HCT116 (cell line): ENCODE data around the gene RBM47. TPM values are rescaled to one million over a fixed set of nuclear protein-coding genes. Genes with fewer than 3 reads are reported as not detected.
A peak's percentile ranks its signal among the peaks of the same experiment; 100 is the strongest.

Experiments
- ATAC-seq: fragments of 200-7000 bp; cut with Tn5 transposase; 2 replicates; pipeline ENCODE4 v1.9.1; 2020; ENCODE audit warnings: mild to moderate bottlenecking, moderate library complexity
- BruUV-seq: library from RNA; stranded (reverse); fragments of 400-500 nt; replicated peaks from 2 replicates; lab custom pipeline; 2021; lab: Mats Ljungman, UMichigan
- CTCF ChIA-PET: fragments of 300-600 bp; sonication (Branson Sonifier 250); formaldehyde crosslinking; loops from one replicate; lab custom pipeline; 2021; ENCODE audit warnings: antibody characterized with exemption; lab: Charles Lee
- POLR2A ChIA-PET: fragments of 300-600, 350-600 bp; sonication (Branson Sonifier 250); formaldehyde crosslinking; loops from one replicate; lab custom pipeline; 2021; ENCODE audit warnings: antibody characterized with exemption; lab: Charles Lee
- RAD21 ChIA-PET, 2 experiments: fragments of 300-600 bp; sonication (Branson Sonifier 250); formaldehyde crosslinking; loops; one replicate each; lab custom pipeline; 2023; ENCODE audit warnings: low total read pairs in 2 of 2; ENCODE audit not compliant: uncharacterized antibody in 2 of 2, unreplicated experiment in 2 of 2, low non-redundant PET in 1 of 2; lab: Charles Lee
- DNase-seq: peaks from one replicate; pipeline ENCODE4 v3.0.0-alpha.2; 2010; ENCODE audit warnings: low read depth, low spot score
- H2AFZ ChIP-seq: fragments of 200-600 bp; shearing (Covaris generic), sonication (generic); 2 replicates; pipeline ENCODE4 v1.6.1; 2017; ENCODE audit warnings: low read depth, mixed run types, mixed read lengths, antibody characterized with exemption, low read length; ENCODE audit not compliant: poor library complexity, severe bottlenecking
- H3K27ac ChIP-seq: 2 replicates; pipeline ENCODE4 v1.5.1; 2012; ENCODE audit warnings: low read depth, low read length
- H3K27me3 ChIP-seq: fragments of 200-600 bp; sonication (generic); 2 replicates; pipeline ENCODE4 v1.6.1; 2016; ENCODE audit warnings: mixed run types, low read length, mixed read lengths; ENCODE audit not compliant: insufficient read depth
- H3K36me3 ChIP-seq, 2 experiments: fragments of 200-500 bp in 1 of 2; fragments of 200-600 bp in 1 of 2; sonication (Bioruptor generic) in 1 of 2; sonication (generic) in 1 of 2; 2 replicates each; pipeline versions ENCODE4 v1.5.1 to v1.6.1; 2014 to 2016; ENCODE audit warnings: low read length in 2 of 2, inconsistent platforms in 1 of 2, mixed read lengths in 1 of 2, mixed run types in 1 of 2; ENCODE audit not compliant: insufficient read depth in 2 of 2, control insufficient read depth in 1 of 2
- H3K4me1 ChIP-seq, 2 experiments: fragments of 200-600 bp in 1 of 2; sonication (generic) in 1 of 2; 2 replicates each; pipeline versions ENCODE4 v1.5.1 to v1.6.1; 2012 to 2017; ENCODE audit warnings: low read length in 2 of 2, inconsistent platforms in 1 of 2, mild to moderate bottlenecking in 1 of 2, mixed read lengths in 1 of 2, mixed run types in 1 of 2, moderate library complexity in 1 of 2; ENCODE audit not compliant: insufficient read depth in 2 of 2, control insufficient read depth in 1 of 2
- H3K4me2 ChIP-seq: fragments of 200-600 bp; sonication (generic); 2 replicates; pipeline ENCODE4 v1.6.1; 2017; ENCODE audit warnings: mixed run types, low read length, mixed read lengths
- H3K4me3 ChIP-seq, 2 experiments: fragments of 200-600 bp in 1 of 2; sonication (generic) in 1 of 2; replicated peaks in 1 of 2; 2 replicates each; pipeline ENCODE4 v1.5.1; 2011 to 2016; ENCODE audit warnings: low read length in 2 of 2, control low read depth in 1 of 2, low read depth in 1 of 2, mild to moderate bottlenecking in 1 of 2, mixed read lengths in 1 of 2, mixed run types in 1 of 2
- H3K79me2 ChIP-seq: fragments of 200-600 bp; sonication (generic); 2 replicates; pipeline ENCODE4 v1.6.1; 2017; ENCODE audit warnings: mild to moderate bottlenecking, mixed run types, low read length, moderate library complexity, mixed read lengths; ENCODE audit not compliant: insufficient read depth
- H3K9ac ChIP-seq: fragments of 200-600 bp; sonication (generic); 2 replicates; pipeline ENCODE4 v1.6.1; 2016; ENCODE audit warnings: low read length, mixed read lengths
- H3K9me2 ChIP-seq: fragments of 200-600 bp; sonication (generic), shearing (Covaris generic); 2 replicates; pipeline ENCODE4 v1.6.1; 2017; ENCODE audit warnings: mixed run types, mild to moderate bottlenecking, moderate library complexity; ENCODE audit not compliant: insufficient read depth
- H3K9me3 ChIP-seq, 2 experiments: fragments of 200-500 bp in 1 of 2; fragments of 200-600 bp in 1 of 2; sonication (Bioruptor generic) in 1 of 2; sonication (generic) in 1 of 2; 2 replicates each; pipeline ENCODE4 v1.6.1; 2014 to 2017; ENCODE audit warnings: low read length in 2 of 2, mixed read lengths in 2 of 2, inconsistent platforms in 1 of 2, low read depth in 1 of 2, mild to moderate bottlenecking in 1 of 2, mixed run types in 1 of 2, moderate library complexity in 1 of 2; ENCODE audit not compliant: control insufficient read depth in 1 of 2, insufficient read depth in 1 of 2
- H4K20me1 ChIP-seq: fragments of 200-600 bp; sonication (generic), shearing (Covaris generic); 2 replicates; pipeline ENCODE4 v1.6.1; 2017; ENCODE audit warnings: mixed run types, mild to moderate bottlenecking, moderate library complexity; ENCODE audit not compliant: insufficient read depth
- ATF3 ChIP-seq: IDR thresholded peaks from 2 replicates; pipeline ENCODE4 v1.6.1; 2012
- CBX3 ChIP-seq: IDR thresholded peaks from 2 replicates; pipeline ENCODE4 v1.6.1; 2012; ENCODE audit warnings: low read depth
- CEBPB ChIP-seq: IDR thresholded peaks from 2 replicates; pipeline ENCODE4 v1.6.1; 2012; ENCODE audit warnings: low read depth
- CTCF ChIP-seq, 3 experiments: fragments of 200-600 bp in 1 of 3; sonication (generic) in 1 of 3; IDR thresholded peaks in 2 of 3; conservative IDR thresholded peaks in 1 of 3; 2 replicates each; pipeline ENCODE4 v1.5.1; 2012 to 2017; ENCODE audit warnings: low read depth in 2 of 3, low read length in 2 of 3, antibody characterized with exemption in 1 of 3, borderline replicate concordance in 1 of 3, control low read depth in 1 of 3, mild to moderate bottlenecking in 1 of 3, mixed read lengths in 1 of 3, mixed run types in 1 of 3, moderate library complexity in 1 of 3; ENCODE audit not compliant: insufficient read depth in 1 of 3
- ELF1 ChIP-seq: IDR thresholded peaks from 2 replicates; pipeline ENCODE4 v1.6.1; 2012; ENCODE audit warnings: low read depth, borderline replicate concordance
- EZH2phosphoT487 ChIP-seq: fragments of 200-600 bp; IDR thresholded peaks from 2 replicates; pipeline ENCODE4 v1.6.1; 2018; ENCODE audit warnings: antibody characterized with exemption, borderline replicate concordance
- JUND ChIP-seq: IDR thresholded peaks from 2 replicates; pipeline ENCODE4 v1.6.1; 2012
- MAX ChIP-seq: IDR thresholded peaks from 2 replicates; pipeline ENCODE4 v1.6.1; 2012
- POLR2A ChIP-seq: IDR thresholded peaks from 2 replicates; pipeline ENCODE4 v1.7.0; 2011; ENCODE audit warnings: borderline replicate concordance; ENCODE audit not compliant: insufficient read depth, insufficient read length; ENCODE audit errors: extremely low read depth
- POLR2AphosphoS5 ChIP-seq: IDR thresholded peaks from 2 replicates; pipeline ENCODE4 v1.6.1; 2011; ENCODE audit warnings: mild to moderate bottlenecking, low read depth, low read length, moderate library complexity
- RAD21 ChIP-seq: IDR thresholded peaks from 2 replicates; pipeline ENCODE4 v1.6.1; 2012; ENCODE audit warnings: low read depth, mild to moderate bottlenecking
- REST ChIP-seq: IDR thresholded peaks from 2 replicates; pipeline ENCODE4 v1.6.1; 2012; ENCODE audit warnings: low read depth
- SP1 ChIP-seq: IDR thresholded peaks from 2 replicates; pipeline ENCODE4 v1.6.1; 2012; ENCODE audit warnings: low read depth
- SRF ChIP-seq: IDR thresholded peaks from 2 replicates; pipeline ENCODE4 v1.6.1; 2012; ENCODE audit warnings: low read depth
- YY1 ChIP-seq: IDR thresholded peaks from 2 replicates; pipeline ENCODE4 v1.6.1; 2011; ENCODE audit warnings: low read length, low read depth, moderate library complexity, mild to moderate bottlenecking; ENCODE audit not compliant: insufficient replicate concordance; ENCODE audit errors: extremely low read depth
- ZFX ChIP-seq: fragments of 450-650 bp; IDR thresholded peaks from 2 replicates; pipeline ENCODE4 v1.6.1; 2017
- ZNF274 ChIP-seq: fragments of 200-500 bp; sonication (Bioruptor generic); IDR thresholded peaks from 2 replicates; pipeline ENCODE4 v1.6.1; 2014; ENCODE audit warnings: mild to moderate bottlenecking, low read depth, low read length, inconsistent platforms
- intact Hi-C: fragments of 100-400 bp; cut with micrococcal nuclease; formaldehyde crosslinking; loops from 2 replicates; pipeline ENCODE4 v1.10.0; 2022
- total RNA-seq: library from RNA; stranded (reverse); gene quantifications from one replicate; pipeline ENCODE4 v1.2.1, GENCODE V29; 2021; ENCODE audit not compliant: unreplicated experiment

RBM47 gene
- total RNA-seq, 1 experiment from 2014 or later = 22.2 TPM

- Histone ChIP-seq H3K4me1 (peaks cover 16 to 24% of the 10 kb centered on the region in 2 experiments), H3K79me2 (no peaks in the 10 kb centered on the region), H3K9me3 (no peaks in the 10 kb centered on the region), H3K27me3 (no peaks in the 10 kb centered on the region), H3K4me2 (peak overlapping the region; percentile 53), H3K4me3 (no peak overlapping the region), H3K9me2 (no peaks in the 10 kb centered on the region), H3K27ac (no peak overlapping the region), H3K9ac (no peak overlapping the region), H2AFZ (no peak overlapping the region), H3K36me3 (no peaks in the 10 kb centered on the region), H4K20me1 (no peaks in the 10 kb centered on the region)
- ChIA-PET RAD21 (interaction anchor here in 1 of 2 experiments (0.6 kb wide), 1 partner anchor 1415 kb away, joined by 4 read pairs; no protein-coding TSS in a partner anchor), POLR2A (no interaction called here), CTCF (no interaction called here)
- TF ChIP-seq ZNF274 (no peak), SRF (no peak), RAD21 (no peak), REST (no peak), CBX3 (no peak), CTCF (IDR thresholded peaks at IDR 0.05 in 2 of 3, conservative IDR thresholded peaks at IDR 0.05 in 1 of 3; ENCODE audit: borderline replicate concordance in 1 of 3, insufficient read depth in 1 of 3, low read depth in 2 of 3, low read length in 2 of 3) (no peak), ZFX (no peak), YY1 (no peak), POLR2AphosphoS5 (no peak), SP1 (no peak), EZH2phosphoT487 (no peak), JUND (no peak), MAX (no peak), ATF3 (no peak), CEBPB (no peak), ELF1 (no peak), POLR2A (no peak)
- intact Hi-C loops = no loop called here
- DNase-seq = no peak
- BruUV-seq = no TSS peak
- peak; percentile 77 for ATAC-seq
Observed at GRCh38 chr4:40530961-40531635, 98.6 kb downstream of the RBM47 start.
